ENCODE data around the gene TMEM247. TPM values are rescaled to one million over a fixed set of nuclear protein-coding genes. Genes with fewer than 3 reads are reported as not detected.

Gene TMEM247
- total and polyA plus RNA-seq, 2 of the 8 experiments (the other 6 are each of a cell fraction or from before 2014, with no cell fraction given) = not detected

- TF ChIP-seq CHD7 (IDR thresholded peaks at IDR 0.05; ENCODE audit: insufficient replicate concordance, low read length) (no peak), RXRA (IDR thresholded peaks at IDR 0.05; ENCODE audit: insufficient read depth, low read depth, low read length) (no peak), CEBPB (IDR thresholded peaks at IDR 0.05; ENCODE audit: low read depth, low read length) (no peak), POLR2A (IDR thresholded peaks at IDR 0.05; ENCODE audit: control extremely low read depth in 1 of 2, low read depth in 2 of 2, low read length in 2 of 2) (no peak), POU5F1 (IDR thresholded peaks at IDR 0.05; ENCODE audit: low read depth, low read length) (no peak)
Observed at GRCh38 chr2:46517485-46517884, 38.1 kb downstream of the TMEM247 start (continued).

All from H1 (cell line).